ENCODE results near the gene SEMG2. TPM values are rescaled to one million over a fixed set of nuclear protein-coding genes. Genes with fewer than 3 reads are reported as not detected.
A peak's percentile ranks its signal among the peaks of the same experiment; 100 is the strongest.

The SEMG2 gene
- total RNA-seq, 1 donor from 2014 or later, result not detected

DNA sequence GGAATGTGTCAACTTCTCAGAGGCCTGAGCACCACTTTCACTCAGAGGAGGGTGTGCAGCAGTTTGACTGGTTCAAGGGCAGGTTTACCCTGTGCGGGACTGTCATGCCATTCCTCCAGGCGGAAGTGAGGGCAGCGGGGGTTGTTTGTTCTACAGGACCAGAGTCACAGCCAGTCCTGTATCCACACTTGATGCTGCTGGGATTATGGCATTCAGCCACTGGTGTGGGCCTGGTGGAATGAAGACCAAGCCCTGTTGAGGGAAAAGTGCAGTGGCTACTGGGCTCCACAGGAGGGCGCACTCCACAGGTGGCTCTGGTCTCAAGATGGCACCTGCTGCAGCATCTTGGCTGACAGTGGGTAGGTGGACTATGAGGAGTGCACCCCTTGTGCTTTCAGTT lies 14.8 kb downstream of the SEMG2 start:
- no peaks in the 10 kb centered on the region for H3K27me3 ChIP-seq (ENCODE audit: control insufficient read depth, insufficient read depth, low read length)
- peak; percentile 45 for TF ChIP-seq CTCF (IDR thresholded peaks at IDR 0.05; ENCODE audit: insufficient read depth, low read length, poor library complexity, severe bottlenecking)
- no peaks in the 10 kb centered on the region for H3K36me3 ChIP-seq (ENCODE audit: control insufficient read depth, insufficient read depth, low read length)
- no peak for DNase-seq (ENCODE audit: low read depth)
- H3K4me3 ChIP-seq (ENCODE audit: low read depth, low read length), result no peak overlapping the region

DNA sequence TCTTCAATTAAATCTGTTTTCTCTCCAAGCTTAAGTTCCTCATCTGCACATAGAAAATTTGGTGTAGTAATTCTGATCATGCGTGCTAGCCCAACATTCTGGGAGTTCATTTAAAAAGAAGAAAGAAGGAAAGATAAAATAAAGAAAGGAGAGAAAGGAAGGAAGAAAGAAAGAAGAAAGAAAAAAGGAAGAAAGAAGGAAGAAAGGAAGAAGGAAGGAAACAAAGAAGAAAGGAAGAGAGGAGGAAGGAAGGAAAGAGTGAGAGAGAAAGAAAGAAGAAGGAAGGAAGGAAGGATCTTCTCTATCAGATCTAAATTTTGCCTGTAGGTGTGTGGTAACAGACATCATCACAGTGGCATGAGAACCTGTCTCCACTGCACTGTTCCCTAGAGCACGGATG lies 17.0 kb downstream of the SEMG2 start:
- Histone ChIP-seq H3K27me3 (ENCODE audit: control insufficient read depth, insufficient read depth, low read length) (no peaks in the 10 kb centered on the region), H3K4me3 (ENCODE audit: low read depth, low read length) (no peak overlapping the region), H3K36me3 (ENCODE audit: control insufficient read depth, insufficient read depth, low read length) (no peaks in the 10 kb centered on the region)
- TF ChIP-seq CTCF (IDR thresholded peaks at IDR 0.05; ENCODE audit: insufficient read depth, low read length, poor library complexity, severe bottlenecking), result no peak
- no peak for DNase-seq (ENCODE audit: low read depth)

GRCh38 chr20:45246109-45246508 lies 24.9 kb downstream of the SEMG2 start:
- DNase-seq (ENCODE audit: low read depth), result no peak
- H3K4me3 ChIP-seq (ENCODE audit: low read depth, low read length), result no peak overlapping the region

GRCh38 chr20:45247865-45248264 lies 26.7 kb downstream of the SEMG2 start:
- DNase-seq (ENCODE audit: low read depth), result no peak
- Histone ChIP-seq H3K27me3 (ENCODE audit: control insufficient read depth, insufficient read depth, low read length) (peaks cover 2% of the 10 kb centered on the region), H3K4me3 (ENCODE audit: low read depth, low read length) (no peak overlapping the region), H3K36me3 (ENCODE audit: control insufficient read depth, insufficient read depth, low read length) (no peaks in the 10 kb centered on the region)
- no peak for TF ChIP-seq CTCF (IDR thresholded peaks at IDR 0.05; ENCODE audit: insufficient read depth, low read length, poor library complexity, severe bottlenecking)

More at GRCh38 chr20:45246109-45246508, 24.9 kb downstream of the SEMG2 start:
- no peak for TF ChIP-seq CTCF (IDR thresholded peaks at IDR 0.05; ENCODE audit: insufficient read depth, low read length, poor library complexity, severe bottlenecking)
- Histone ChIP-seq H3K36me3 (ENCODE audit: control insufficient read depth, insufficient read depth, low read length) (no peaks in the 10 kb centered on the region), H3K27me3 (ENCODE audit: control insufficient read depth, insufficient read depth, low read length) (no peaks in the 10 kb centered on the region)

DNA sequence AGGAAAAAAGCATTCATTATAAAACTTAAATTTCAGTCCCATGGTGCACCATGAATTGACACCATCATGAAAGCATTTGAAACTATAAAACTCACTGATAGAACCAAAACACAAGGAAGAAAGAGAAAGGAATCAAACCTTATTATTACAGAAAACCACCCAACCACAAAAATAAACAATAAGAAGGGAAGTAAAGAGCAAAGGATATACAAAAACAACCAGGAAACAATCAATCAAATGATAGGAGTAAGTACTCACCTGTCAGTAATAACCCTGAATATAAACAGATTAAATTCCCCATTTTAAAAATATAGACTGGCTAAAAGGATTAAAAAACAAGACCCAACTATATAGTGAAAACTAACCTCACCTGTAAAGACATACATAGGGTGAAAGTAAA lies 27.4 kb downstream of the SEMG2 start:
- Histone ChIP-seq H3K27me3 (ENCODE audit: control insufficient read depth, insufficient read depth, low read length) (peaks cover 2% of the 10 kb centered on the region), H3K4me3 (ENCODE audit: low read depth, low read length) (no peak overlapping the region), H3K36me3 (ENCODE audit: control insufficient read depth, insufficient read depth, low read length) (no peaks in the 10 kb centered on the region)
- no peak for TF ChIP-seq CTCF (IDR thresholded peaks at IDR 0.05; ENCODE audit: insufficient read depth, low read length, poor library complexity, severe bottlenecking)
- DNase-seq (ENCODE audit: low read depth), result no peak

GRCh38 chr20:45251884-45252560 lies 30.8 kb downstream of the SEMG2 start:
- TF ChIP-seq CTCF (IDR thresholded peaks at IDR 0.05; ENCODE audit: insufficient read depth, low read length, poor library complexity, severe bottlenecking), result no peak
- H3K36me3 ChIP-seq (ENCODE audit: control insufficient read depth, insufficient read depth, low read length), result no peaks in the 10 kb centered on the region
- H3K4me3 ChIP-seq (ENCODE audit: low read depth, low read length), result no peak overlapping the region
- DNase-seq (ENCODE audit: low read depth), result no peak
- H3K27me3 ChIP-seq (ENCODE audit: control insufficient read depth, insufficient read depth, low read length), result peaks cover 2% of the 10 kb centered on the region

Data from kidney epithelial cell (primary cell).